ENCODE measurements around the gene LRBA.

DNA sequence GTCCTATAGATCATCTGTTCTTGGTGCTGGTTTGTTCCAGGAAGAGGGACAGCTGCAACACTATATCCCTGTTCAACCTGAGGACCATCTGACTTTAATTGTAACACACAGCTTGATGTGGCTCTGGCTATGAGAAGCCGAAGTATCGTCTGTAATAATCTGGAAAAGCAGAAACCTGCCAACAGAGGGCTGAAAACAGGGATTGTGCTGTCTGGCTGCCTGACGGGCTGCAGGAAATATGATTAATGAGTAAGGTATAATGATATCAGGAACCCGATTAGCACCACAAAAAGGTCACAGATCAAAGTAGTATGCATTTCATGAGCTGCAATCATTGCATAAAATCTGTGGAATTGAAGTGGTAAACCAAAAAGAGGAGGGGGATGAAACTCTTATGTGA lies 603.6 kb downstream of the LRBA start:
- TF ChIP-seq, protein P1, sequence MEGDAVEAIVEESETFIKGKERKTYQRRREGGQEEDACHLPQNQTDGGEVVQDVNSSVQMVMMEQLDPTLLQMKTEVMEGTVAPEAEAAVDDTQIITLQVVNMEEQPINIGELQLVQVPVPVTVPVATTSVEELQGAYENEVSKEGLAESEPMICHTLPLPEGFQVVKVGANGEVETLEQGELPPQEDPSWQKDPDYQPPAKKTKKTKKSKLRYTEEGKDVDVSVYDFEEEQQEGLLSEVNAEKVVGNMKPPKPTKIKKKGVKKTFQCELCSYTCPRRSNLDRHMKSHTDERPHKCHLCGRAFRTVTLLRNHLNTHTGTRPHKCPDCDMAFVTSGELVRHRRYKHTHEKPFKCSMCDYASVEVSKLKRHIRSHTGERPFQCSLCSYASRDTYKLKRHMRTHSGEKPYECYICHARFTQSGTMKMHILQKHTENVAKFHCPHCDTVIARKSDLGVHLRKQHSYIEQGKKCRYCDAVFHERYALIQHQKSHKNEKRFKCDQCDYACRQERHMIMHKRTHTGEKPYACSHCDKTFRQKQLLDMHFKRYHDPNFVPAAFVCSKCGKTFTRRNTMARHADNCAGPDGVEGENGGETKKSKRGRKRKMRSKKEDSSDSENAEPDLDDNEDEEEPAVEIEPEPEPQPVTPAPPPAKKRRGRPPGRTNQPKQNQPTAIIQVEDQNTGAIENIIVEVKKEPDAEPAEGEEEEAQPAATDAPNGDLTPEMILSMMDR (IDR thresholded peaks at IDR 0.05) = no peak
- TF ChIP-seq, protein P2, sequence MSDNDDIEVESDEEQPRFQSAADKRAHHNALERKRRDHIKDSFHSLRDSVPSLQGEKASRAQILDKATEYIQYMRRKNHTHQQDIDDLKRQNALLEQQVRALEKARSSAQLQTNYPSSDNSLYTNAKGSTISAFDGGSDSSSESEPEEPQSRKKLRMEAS (IDR thresholded peaks at IDR 0.05) = no peak
- TF ChIP-seq POLR2A (IDR thresholded peaks at IDR 0.05; ENCODE audit: low read length) (no peak), GATA3 (IDR thresholded peaks at IDR 0.05; ENCODE audit: borderline replicate concordance) (no peak), HOXA7 (CRISPR knock-in tag; IDR thresholded peaks at IDR 0.05) (no peak), ZFP36 (IDR thresholded peaks at IDR 0.05; ENCODE audit: borderline replicate concordance, partially characterized antibody) (no peak), JUNB (IDR thresholded peaks at IDR 0.05) (no peak), ESRRA (IDR thresholded peaks at IDR 0.05; ENCODE audit: borderline replicate concordance, low read length) (no peak), BHLHE40 (IDR thresholded peaks at IDR 0.05; ENCODE audit: low read depth, low read length) (no peak), ZNF302 (CRISPR knock-in tag; IDR thresholded peaks at IDR 0.05) (no peak), CHD2 (IDR thresholded peaks at IDR 0.05; ENCODE audit: low read length, partially characterized antibody) (no peak)
- TF ChIP-seq, protein P3, sequence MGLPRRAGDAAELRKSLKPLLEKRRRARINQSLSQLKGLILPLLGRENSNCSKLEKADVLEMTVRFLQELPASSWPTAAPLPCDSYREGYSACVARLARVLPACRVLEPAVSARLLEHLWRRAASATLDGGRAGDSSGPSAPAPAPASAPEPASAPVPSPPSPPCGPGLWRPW (IDR thresholded peaks at IDR 0.05) = no peak

Data from A549 (cell line).